Measurements from ENCODE around the gene CD48. TPM values are rescaled to one million over a fixed set of nuclear protein-coding genes. Genes with fewer than 3 reads are reported as not detected.

The CD48 gene
- total RNA-seq, 1 experiment from 2014 or later, result not detected

DNA sequence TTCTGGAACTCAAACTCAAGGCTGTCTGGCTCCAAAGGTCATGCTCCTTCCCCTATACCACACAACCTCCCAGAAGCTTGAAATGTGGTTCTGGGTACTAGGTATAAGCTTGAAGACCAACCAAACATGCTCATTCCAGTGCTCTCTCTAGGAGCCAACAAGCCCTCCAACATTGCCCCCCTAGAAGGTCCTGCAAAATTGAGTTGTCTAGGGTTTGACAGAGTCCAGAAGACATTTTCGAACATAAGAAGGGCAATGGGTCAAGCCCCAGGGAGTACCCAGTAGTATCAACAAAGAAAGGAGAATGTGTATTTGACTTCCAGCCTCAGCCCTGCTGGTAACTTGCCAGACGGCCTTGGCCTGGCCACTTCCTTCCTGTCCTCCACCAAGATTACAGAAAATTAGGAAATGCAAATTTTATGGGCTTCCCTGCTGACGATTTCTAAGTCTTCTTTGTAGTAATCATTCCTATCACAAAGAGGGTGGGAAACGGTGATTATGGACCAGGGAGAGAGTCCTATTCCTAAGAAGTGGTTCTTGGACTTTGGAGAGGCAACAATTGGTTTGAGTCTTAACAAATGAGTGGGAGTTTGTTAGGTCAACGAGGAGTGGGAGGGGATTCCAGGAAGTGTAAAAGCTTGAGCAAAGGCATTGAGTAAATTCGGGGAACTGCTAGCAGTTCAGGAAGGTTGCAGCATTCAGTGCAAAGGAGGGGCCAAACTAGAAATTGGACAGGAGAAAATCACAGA lies 46.1 kb downstream of the CD48 start:
- intact Hi-C loops (cut with micrococcal nuclease; ENCODE audit: unreplicated experiment), result no loop called here
- CTCF ChIA-PET, result no interaction called here

GRCh38 chr1:160664573-160665051 lies 47.0 kb downstream of the CD48 start:
- peaks cover 6% of the 10 kb centered on the region for H3K9me3 ChIP-seq (ENCODE audit: low read depth, low read length, poor library complexity, severe bottlenecking)
- peaks cover 25% of the 10 kb centered on the region for H3K4me1 ChIP-seq (ENCODE audit: insufficient read depth, low read length, poor library complexity, severe bottlenecking)
- BruUV-seq (replicated peaks), result no TSS peak
- ChIA-PET POLR2A (ENCODE audit: low non-redundant PET) (no interaction called here), CTCF (no interaction called here)
- no peak overlapping the region for H3K4me3 ChIP-seq (ENCODE audit: low read depth, low read length, poor library complexity, severe bottlenecking)
- no peaks in the 10 kb centered on the region for H3K36me3 ChIP-seq (ENCODE audit: insufficient read depth, low read length, poor library complexity, severe bottlenecking)
- intact Hi-C loops (cut with micrococcal nuclease; ENCODE audit: unreplicated experiment), result no loop called here
- no peak for DNase-seq (ENCODE audit: low spot score)
- TF ChIP-seq EZH2 (IDR thresholded peaks at IDR 0.05; ENCODE audit: borderline replicate concordance, low read depth, low read length, poor library complexity, severe bottlenecking) (no peak), CTCF (conservative IDR thresholded peaks at IDR 0.05; ENCODE audit: low read depth, low read length) (no peak)
- H3K27me3 ChIP-seq (replicated peaks; ENCODE audit: insufficient read depth, low read depth, low read length, poor library complexity), result no peaks in the 10 kb centered on the region
- H3K27ac ChIP-seq (ENCODE audit: low read depth, low read length, poor library complexity, severe bottlenecking), result no peak overlapping the region

More for the DNA sequence above, 46.1 kb downstream of the CD48 start:
- Histone ChIP-seq H3K4me3 (ENCODE audit: low read depth, low read length, poor library complexity, severe bottlenecking) (no peak overlapping the region), H3K36me3 (ENCODE audit: insufficient read depth, low read length, poor library complexity, severe bottlenecking) (no peaks in the 10 kb centered on the region), H3K9me3 (ENCODE audit: low read depth, low read length, poor library complexity, severe bottlenecking) (peaks cover 6% of the 10 kb centered on the region), H3K4me1 (ENCODE audit: insufficient read depth, low read length, poor library complexity, severe bottlenecking) (peaks cover 25% of the 10 kb centered on the region), H3K27ac (ENCODE audit: low read depth, low read length, poor library complexity, severe bottlenecking) (peak overlapping the region; percentile 34), H3K27me3 (replicated peaks; ENCODE audit: insufficient read depth, low read depth, low read length, poor library complexity) (no peaks in the 10 kb centered on the region)
- peak; percentile 78 for DNase-seq (ENCODE audit: low spot score)
- POLR2A ChIA-PET (ENCODE audit: low non-redundant PET), result no interaction called here
- TF ChIP-seq EZH2 (IDR thresholded peaks at IDR 0.05; ENCODE audit: borderline replicate concordance, low read depth, low read length, poor library complexity, severe bottlenecking), result no peak
- no peak for TF ChIP-seq CTCF (conservative IDR thresholded peaks at IDR 0.05; ENCODE audit: low read depth, low read length)
- BruUV-seq (replicated peaks), result no TSS peak

DNA sequence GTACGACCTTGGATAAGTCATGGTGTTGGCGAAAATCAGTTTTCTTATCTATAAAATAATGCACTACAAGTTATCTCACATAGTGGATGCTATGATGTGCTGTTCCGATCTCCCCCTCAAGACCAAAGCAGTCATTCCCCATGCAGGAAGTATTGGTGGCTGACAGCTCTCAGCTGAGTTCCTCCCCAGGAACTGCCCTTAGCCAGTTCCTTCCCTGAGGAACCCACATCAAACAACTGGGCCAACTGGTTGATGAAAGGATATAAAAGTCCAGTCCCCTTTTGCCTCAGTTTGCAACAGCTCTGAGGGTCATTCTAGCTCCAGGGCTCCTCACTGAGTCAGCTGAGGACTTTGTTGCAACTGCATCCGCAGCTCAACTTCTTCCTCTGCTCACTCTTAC lies 48.7 kb downstream of the CD48 start:
- H3K4me1 ChIP-seq (ENCODE audit: insufficient read depth, low read length, poor library complexity, severe bottlenecking), result peaks cover 25% of the 10 kb centered on the region
- DNase-seq (ENCODE audit: low spot score), result no peak
- no peaks in the 10 kb centered on the region for H3K9me3 ChIP-seq (ENCODE audit: low read depth, low read length, poor library complexity, severe bottlenecking)
- intact Hi-C loops (cut with micrococcal nuclease; ENCODE audit: unreplicated experiment), result no loop called here
- H3K27ac ChIP-seq (ENCODE audit: low read depth, low read length, poor library complexity, severe bottlenecking), result no peak overlapping the region
- TF ChIP-seq CTCF (conservative IDR thresholded peaks at IDR 0.05; ENCODE audit: low read depth, low read length) (no peak), EZH2 (IDR thresholded peaks at IDR 0.05; ENCODE audit: borderline replicate concordance, low read depth, low read length, poor library complexity, severe bottlenecking) (no peak)
- ChIA-PET POLR2A (ENCODE audit: low non-redundant PET) (no interaction called here), CTCF (interaction anchor here (0.6 kb wide), 1 partner anchor 117 kb away, joined by 3 read pairs; no protein-coding TSS in a partner anchor)
- BruUV-seq (replicated peaks), result no TSS peak
- no peaks in the 10 kb centered on the region for H3K36me3 ChIP-seq (ENCODE audit: insufficient read depth, low read length, poor library complexity, severe bottlenecking)
- no peak overlapping the region for H3K4me3 ChIP-seq (ENCODE audit: low read depth, low read length, poor library complexity, severe bottlenecking)
- H3K27me3 ChIP-seq (replicated peaks; ENCODE audit: insufficient read depth, low read depth, low read length, poor library complexity), result no peaks in the 10 kb centered on the region
